ENCODE measurements around the gene NTM.

The NTM gene

DNA sequence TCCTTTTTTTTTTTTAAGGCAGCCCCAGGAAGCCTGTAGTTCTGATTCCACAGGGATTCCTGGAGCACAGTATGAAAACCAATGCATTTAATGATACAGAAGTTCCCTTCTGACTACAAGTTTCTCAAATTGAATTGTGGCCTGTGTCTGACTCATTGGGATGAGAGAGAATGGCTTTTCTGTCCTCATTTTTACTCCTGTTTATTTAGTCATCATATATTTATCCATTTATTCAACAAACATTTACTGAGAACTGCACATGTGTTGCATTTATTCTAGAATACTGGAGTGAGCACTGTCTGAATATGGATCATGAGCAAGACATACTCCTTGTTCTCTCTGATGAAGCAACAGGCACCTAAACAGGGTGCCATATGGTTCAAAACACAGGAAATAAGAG lies 231.2 kb downstream of the NTM start:
- DNase-seq (ENCODE audit: low spot score): no peak

DNA sequence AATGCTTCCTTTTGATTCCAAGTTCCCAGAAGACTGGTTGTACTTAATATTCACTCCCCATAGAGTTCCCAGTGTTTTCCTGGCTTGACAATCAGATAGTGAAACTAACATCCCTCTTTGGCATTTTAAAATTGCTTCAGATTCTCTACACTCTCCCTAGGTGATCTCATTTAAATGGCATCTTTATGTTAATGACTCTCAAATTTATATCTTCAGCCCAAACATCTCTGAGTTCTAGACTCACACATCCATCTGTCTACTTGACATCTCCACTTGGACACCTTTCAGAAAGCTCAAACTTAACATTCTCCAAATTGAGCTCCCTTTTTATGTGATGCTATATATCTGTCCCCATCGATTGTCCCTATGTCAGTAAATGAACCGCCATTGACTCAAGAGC lies 232.0 kb downstream of the NTM start:
- DNase-seq (ENCODE audit: low spot score): no peak

- no peak for DNase-seq (ENCODE audit: low spot score)
Observed at GRCh38 chr11:131606811-131607335, 236.5 kb downstream of the NTM start.

- DNase-seq (ENCODE audit: low spot score): no peak
Observed at GRCh38 chr11:131609337-131609736, 238.9 kb downstream of the NTM start.

DNA sequence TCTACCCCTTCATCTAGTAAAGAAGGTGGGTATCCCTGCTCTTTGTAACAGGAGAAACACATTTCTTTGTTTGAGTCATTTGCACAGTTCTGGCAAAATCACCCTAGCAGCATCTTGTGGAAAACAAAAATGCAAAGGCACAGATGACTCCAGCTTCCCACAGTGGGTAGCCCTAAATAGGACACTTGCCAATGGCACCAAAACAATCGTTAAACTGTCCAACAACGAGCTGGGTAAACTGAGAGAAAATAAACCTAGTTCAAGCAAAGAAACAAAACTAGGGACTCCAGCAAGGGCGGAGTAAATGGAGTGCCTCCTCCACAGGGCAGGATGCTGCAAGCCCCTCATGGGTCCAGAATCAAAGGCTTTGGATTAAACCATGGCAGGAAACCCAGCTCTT lies 239.5 kb downstream of the NTM start:
- DNase-seq (ENCODE audit: low spot score): no peak

- no peak for DNase-seq (ENCODE audit: low spot score)
Observed at GRCh38 chr11:131611322-131611721, 240.9 kb downstream of the NTM start.

DNA sequence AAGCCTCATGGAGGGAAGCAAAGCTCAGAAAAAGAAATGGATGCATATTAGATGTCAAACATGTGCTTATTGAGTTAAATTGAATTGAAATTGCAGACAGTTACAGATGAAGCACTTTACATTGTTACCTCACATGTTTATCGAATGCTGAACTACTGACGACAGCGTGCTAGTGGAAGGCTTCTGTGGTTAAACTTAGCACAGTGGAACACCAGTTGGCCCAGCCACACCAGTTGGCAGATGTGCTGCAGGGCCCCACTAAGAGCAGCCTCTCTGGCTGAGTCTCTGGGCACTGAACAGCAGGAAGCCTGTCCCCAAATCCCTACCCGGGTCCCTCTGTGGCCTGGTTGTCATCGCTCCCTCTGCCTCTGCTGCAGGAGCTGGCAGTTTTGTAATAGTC lies 242.1 kb downstream of the NTM start:
- no peak for DNase-seq (ENCODE audit: low spot score)

DNA sequence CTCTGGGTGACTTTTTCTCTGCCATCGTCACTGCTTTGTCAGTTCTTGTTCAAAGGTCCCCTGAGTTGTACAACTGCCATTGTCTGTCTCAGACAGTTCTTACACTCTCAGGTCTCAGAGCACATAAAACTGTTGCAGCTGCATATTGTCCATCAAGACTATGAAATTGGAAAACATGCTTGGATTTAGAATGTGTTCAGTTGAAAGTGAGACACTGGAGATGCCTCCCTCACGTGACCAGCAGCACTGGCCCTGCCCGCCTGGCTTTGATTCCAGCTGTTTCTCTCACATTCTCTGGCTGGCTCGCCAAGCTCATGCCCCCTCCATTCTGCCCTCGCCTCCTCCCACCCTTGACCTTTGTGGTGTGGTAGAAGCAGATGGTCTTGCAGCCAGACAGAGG lies 244.2 kb downstream of the NTM start:
- DNase-seq (ENCODE audit: low spot score): no peak

GRCh38 chr11:131615611-131616010 lies 245.2 kb downstream of the NTM start:
- no peak for DNase-seq (ENCODE audit: low spot score)

DNA sequence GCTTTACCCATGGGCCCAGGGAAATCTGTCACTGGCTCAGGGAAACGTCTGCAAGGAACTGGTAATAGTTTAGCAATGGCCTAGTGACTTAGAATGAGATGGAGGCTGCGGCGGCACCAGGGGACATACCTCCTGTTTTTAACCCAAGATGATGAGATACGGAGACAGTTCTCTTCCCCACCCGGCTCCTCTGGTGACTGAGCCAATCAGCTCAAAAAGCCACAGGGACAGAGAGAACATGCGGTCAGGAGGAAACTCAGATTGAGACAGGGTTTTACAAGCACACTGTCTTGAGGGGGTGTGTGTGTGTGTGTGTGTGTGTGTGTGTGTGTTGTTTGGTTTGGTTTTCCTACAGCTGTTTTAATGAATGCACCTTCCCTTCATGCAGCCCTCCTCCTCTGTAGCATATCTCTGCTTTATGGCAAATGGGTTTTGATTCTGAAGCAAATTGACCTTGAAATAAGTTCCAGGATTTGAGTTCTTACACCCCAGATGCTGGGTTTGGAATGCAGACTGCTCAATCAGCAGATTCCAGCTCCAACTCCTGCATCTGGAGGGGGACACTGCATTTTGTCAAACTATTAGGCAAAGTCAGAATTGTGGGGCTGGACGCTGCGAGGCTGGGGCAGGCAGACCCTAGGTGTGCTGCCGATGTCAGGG lies 246.2 kb downstream of the NTM start:
- no peak for DNase-seq (ENCODE audit: low spot score)

DNA sequence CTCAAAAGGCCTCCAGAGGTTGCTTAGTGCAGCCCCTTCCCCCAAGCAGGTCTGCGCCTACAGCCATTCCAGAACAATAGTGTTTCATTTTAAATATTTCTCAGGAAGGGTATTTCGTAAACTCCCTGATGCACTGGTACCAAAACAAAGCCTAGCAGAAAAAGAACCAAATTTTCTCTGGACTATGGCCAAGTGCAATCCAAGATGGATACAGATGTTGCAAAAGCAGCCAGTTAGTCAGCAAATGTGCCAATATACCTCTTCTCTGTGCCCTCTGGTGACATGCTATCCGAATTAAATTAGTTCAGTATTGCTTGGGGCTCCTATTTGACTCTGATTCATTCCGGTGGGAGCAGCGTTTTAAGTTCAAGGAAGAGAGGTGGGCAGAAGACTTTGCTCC lies 247.8 kb downstream of the NTM start:
- no peak for DNase-seq (ENCODE audit: low spot score)

GRCh38 chr11:131622193-131622592 lies 251.8 kb downstream of the NTM start:
- DNase-seq (ENCODE audit: low spot score): no peak

DNA sequence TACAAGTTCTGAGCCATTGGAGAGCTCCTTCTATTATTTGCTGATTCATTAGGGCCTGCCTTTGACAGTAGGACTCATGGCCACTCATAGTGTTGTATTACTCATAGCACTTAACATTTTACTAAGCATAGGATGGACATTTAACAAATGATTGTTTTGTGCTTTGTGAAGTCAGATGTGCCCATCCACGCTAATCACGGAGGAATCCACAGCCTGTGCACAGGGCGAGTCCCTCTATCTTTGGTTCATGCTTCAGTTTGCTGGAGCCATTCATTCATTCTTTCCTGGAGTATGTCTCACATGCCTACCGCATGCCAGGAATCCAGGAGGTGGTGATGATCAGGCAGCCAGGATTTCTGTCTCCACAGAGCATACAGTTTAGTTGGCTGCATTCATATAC lies 254.1 kb downstream of the NTM start:
- peak; percentile 2 for DNase-seq (ENCODE audit: low spot score)

- DNase-seq (ENCODE audit: low spot score): no peak
Observed at GRCh38 chr11:131626788-131627187, 256.4 kb downstream of the NTM start.

GRCh38 chr11:131628739-131629138 lies 258.3 kb downstream of the NTM start:
- DNase-seq (ENCODE audit: low spot score): no peak

GRCh38 chr11:131629925-131630540 lies 259.6 kb downstream of the NTM start:
- DNase-seq (ENCODE audit: low spot score): no peak

DNA sequence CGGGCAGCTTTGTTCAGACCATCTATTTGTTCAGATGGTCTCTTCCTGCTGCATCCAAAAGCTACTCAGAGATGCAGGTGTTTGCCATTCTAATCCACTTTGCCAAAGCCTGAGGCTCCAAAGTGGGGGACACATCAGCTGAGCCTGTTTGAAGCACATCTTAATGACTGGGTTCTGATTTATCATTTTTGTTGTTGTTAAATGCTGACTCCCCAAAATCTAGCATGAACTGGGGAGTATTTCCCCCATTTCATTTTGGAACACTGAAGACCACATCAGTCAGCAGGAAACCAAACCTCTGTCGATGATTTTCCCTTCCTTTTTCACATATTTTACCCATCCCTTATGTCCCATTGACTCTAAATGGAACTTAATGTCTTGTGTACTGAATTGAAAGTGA lies 262.6 kb downstream of the NTM start:
- DNase-seq (ENCODE audit: low spot score): no peak

DNA sequence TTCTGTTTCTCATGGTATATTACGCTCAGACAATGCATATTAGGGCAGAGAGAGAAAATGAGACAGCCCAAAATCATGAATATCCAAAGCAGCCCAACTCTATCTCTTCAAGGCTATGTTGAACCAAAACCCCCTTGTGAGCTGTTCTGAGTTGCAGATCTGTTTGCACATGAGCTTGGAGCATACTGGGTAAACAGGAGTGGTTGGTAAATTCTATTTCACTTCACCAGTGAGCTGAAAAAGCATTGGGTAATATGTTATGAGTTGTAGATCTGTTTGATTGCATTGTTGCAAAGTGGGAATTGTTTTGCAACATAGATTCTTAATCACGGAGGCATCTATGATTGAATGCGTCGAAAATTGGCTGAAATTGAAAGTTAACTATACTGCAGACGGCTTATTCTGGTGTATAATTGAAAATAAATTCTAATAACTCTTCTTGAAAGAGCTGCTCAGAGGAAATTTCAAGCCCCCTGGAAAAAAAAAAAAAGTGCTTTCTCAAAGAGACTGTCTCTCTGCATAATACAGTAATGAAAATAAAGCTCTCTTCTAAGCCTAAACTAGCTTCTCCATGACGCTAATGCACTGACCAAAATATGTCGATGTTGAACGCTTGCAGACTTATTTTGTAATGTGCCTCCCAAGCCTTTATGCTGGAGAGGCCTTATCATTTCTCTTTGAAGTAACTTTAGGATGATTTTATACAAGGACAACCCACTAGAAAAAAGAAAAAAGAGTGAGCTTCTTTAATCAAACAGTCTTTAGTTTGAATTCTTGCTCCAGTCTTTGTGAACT lies 263.7 kb downstream of the NTM start:
- no peak for DNase-seq (ENCODE audit: low spot score)

DNA sequence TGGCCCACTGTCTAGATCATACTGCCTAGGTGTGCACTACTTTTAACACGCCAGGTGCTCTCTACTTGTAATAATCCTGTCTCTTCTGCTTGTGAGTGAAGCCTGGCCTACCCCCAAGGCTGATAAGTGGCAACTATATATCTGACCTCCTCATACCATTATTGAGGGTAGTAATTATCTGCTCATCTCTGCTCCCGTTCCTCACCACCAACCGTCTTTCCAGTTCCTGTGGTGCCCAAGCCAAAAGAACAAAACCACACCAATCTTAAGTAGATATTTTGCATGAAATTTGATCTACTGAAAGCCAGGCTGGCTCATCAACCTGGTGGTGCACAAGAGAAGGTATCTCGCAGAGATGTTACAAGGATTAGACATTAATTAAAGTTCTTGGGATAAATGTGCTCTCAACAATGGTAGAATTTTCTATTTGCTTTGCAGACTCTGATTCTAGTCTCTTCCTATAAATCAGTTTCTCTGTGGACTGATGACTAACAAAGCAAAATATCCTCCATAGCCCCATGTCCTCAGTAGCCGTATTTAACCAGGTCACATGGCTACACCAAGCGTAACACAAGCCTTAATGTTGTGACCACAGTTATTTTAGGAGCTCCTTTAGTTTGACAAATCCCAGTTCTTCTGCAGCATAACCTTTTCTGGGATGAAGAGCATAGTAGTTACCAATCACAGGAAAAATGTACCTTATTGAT lies 267.2 kb downstream of the NTM start:
- DNase-seq (ENCODE audit: low spot score): no peak

DNA sequence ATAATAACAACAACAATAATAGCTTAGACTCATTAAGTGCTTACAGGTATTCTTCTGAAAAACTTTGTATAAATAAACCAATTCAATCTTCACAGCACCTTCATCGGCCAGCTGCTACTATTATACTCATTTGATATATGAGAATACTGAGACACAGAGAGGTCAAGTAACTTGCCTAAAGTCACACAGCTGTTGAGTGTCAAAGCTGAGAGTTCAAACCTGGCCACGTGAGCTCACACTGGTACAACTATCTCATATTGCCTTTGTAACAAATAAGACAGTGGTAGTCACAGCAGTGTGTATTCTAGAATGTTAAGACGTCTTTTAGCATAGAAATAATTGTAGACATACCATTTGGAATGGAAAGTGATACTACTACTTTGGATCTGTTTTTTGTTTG lies 268.5 kb downstream of the NTM start:
- DNase-seq (ENCODE audit: low spot score): no peak

DNA sequence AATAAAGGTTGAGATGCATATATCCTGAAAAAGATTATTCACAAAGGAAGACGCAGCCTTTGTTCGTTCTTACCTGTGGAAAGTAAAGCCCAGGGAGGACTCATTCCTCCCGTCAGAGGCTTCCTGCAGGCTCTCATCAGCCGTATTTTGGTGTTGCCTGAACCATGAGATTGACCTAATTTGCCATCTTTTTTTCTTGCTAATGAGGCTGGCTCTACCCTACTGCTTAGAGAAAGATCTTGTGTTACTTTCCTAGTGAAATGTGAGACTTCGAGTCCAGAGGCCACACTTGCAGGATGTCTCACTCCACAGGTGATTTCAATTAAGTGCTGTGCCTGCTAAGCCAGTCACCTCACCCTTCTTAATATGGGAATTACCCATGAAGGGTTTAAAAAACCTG lies 269.9 kb downstream of the NTM start:
- no peak for DNase-seq (ENCODE audit: low spot score)

- no peak for DNase-seq (ENCODE audit: low spot score)
Observed at GRCh38 chr11:131642756-131643531, 272.5 kb downstream of the NTM start.
